Ovary (tissue), 9 donors: Measurements from ENCODE around the gene TM9SF3. TPM values are rescaled to one million over a fixed set of nuclear protein-coding genes. Genes with fewer than 3 reads are reported as not detected.

Experiments
- DNase-seq, 5 donors: peaks; one replicate each; pipeline ENCODE4 v3.0.0-alpha.2; 2019 to 2020
- H3K27ac ChIP-seq, 2 donors: fragments of 200-600 bp; one replicate each; pipeline versions ENCODE4 v1.5.1 to v1.8.0; 2019 to 2022
- H3K27me3 ChIP-seq: fragments of 200-600 bp; one replicate; pipeline ENCODE4 v1.8.0; 2022
- H3K36me3 ChIP-seq: fragments of 200-600 bp; sonication (generic); one replicate; pipeline ENCODE4 v1.5.1; 2019
- H3K4me1 ChIP-seq: one replicate; pipeline ENCODE4 v1.8.1; 2013; ENCODE audit warnings: mild to moderate bottlenecking, moderate library complexity; ENCODE audit not compliant: insufficient read depth
- H3K4me3 ChIP-seq: fragments of 200-600 bp; sonication (generic); one replicate; pipeline ENCODE4 v1.5.1; 2017
- H3K9me3 ChIP-seq, 2 donors: fragments of 200-600 bp in 1 of 2; sonication (generic) in 1 of 2; one replicate each; pipeline versions ENCODE4 v1.5.1 to v1.8.1; 2013 to 2019; ENCODE audit warnings: mild to moderate bottlenecking in 1 of 2, moderate library complexity in 1 of 2
- CTCF ChIP-seq, 3 donors: fragments of 450-650 bp in 2 of 3; fragments of 200-600 bp in 1 of 3; IDR thresholded peaks; one replicate each; pipeline versions ENCODE4 v1.5.1 to v1.8.0; 2016 to 2022; ENCODE audit warnings: antibody characterized with exemption in 3 of 3, mild to moderate bottlenecking in 1 of 3
- EP300 ChIP-seq: sonication (generic); formaldehyde crosslinking; IDR thresholded peaks from one replicate; pipeline ENCODE4 v1.6.1; 2017; ENCODE audit warnings: antibody characterized with exemption
- POLR2A ChIP-seq: fragments of 450-650 bp; IDR thresholded peaks from one replicate; pipeline ENCODE4 v1.6.1; 2017; ENCODE audit warnings: antibody characterized with exemption, mild to moderate bottlenecking, moderate library complexity
- WGBS, 3 donors: extraction: QIAGEN DNeasy Blood & Tissue Kit in 1 of 3; methylation state at CpG; one replicate each; pipeline versions ENCODE4 v1.1.5 to v1.1.7; 2013 to 2017; 5-methylcytosine and 5-hydroxymethylcytosine counted together
- intact Hi-C, 4 donors: fragments of 100-400 bp; cut with DNase I; formaldehyde crosslinking; loops; one replicate each; pipeline versions ENCODE4 v1.11.0 to v1.15.1; 2022 to 2023
- polyA plus RNA-seq, 2 donors: library from polyadenylated mRNA; stranded (reverse); fragments of 200-250 nt in 1 of 2; fragments of 350-450 nt in 1 of 2; fragmentation: Illumina TruSeq in 1 of 2; extraction: RNeasy Lipid Tissue Mini Kit (QIAGEN cat#74804) in 1 of 2; gene quantifications; one replicate each; pipeline ENCODE4 v1.2.3, GENCODE V29; 2013 to 2014
- total RNA-seq, 7 donors: library from RNA; depleted of rRNA in 2 of 7; stranded (reverse); fragments of >200 nt in 2 of 7; fragmentation: NEBNext Ultra II Directional in 3 of 7; extraction: Animal tissue kit (Norgen Biotek cat#: 25700) in 3 of 7; gene quantifications; one replicate each; pipeline versions ENCODE4 v1.1.0 to v1.2.4, GENCODE V29; 2016 to 2023
- donor health status: DM: no; HTN: no; CAD: no; lungs with moderate emphysema.
- donor health status: DM: no; HTN: no; CAD: no.
- donor health status: Bipolar disorder and iron deficiency.
- donor health status: DM: yes; HTN: yes; CAD: no.
- donor health status: DM: no; HTN: no; CAD: no.
- donor health status: DM: yes; HTN: yes; CAD: no.

The TM9SF3 gene
- total and polyA plus RNA-seq, 9 donors: 51.7 to 157 (median 101) TPM

DNA sequence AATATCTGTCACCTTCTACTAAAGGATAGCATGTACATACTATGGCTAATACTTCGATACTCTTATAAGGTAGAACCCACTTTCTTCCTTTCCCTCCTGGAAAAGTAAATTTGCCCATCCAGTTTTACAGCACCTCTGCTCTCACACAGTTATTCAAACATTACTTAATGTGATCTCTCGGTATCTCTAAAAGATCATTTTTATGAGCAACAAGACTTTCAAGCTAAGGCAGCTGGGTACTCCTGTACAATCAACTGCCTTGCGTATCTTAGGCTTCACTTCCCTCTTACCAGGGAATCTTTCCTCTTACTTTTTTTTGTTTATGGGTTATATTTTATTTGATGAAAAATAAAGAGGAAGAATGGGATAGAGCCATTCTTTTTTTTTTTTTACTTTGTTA is 46.6 kb downstream of the TM9SF3 start:
- WGBS, 3 donors: 96 to 99% (median 98%) methylated on average over 3 of the region's 3 CpGs
- H3K27me3 ChIP-seq: no peaks in the 10 kb centered on the region
- intact Hi-C loops: no loop called here
- H3K27ac ChIP-seq: no peak overlapping the region
- no peaks in the 10 kb centered on the region for H3K36me3 ChIP-seq
- no peak overlapping the region for H3K4me3 ChIP-seq
- no peaks in the 10 kb centered on the region for H3K4me1 ChIP-seq
- TF ChIP-seq POLR2A: no peak
- no peak for TF ChIP-seq CTCF (IDR thresholded peaks at IDR 0.05)
- no peak for TF ChIP-seq EP300
- no peak for DNase-seq
- no peaks in the 10 kb centered on the region for H3K9me3 ChIP-seq

DNA sequence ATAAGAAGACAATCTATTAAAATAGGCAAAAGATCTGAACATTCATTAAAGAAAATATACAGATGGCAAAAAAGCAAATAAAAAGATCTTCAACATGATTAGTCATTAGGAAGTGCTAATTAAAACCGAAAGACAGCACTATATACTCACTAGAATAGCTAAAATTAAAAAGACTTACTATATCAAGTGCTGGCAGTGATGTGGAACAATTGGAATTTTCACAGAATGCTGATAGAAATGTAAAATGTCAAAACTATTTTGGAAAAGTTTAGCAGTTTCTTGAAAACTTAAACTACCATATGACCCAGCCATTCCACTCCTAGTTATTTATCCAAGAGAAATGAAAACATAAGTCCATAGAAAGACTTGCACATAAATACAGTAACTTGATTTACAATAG is 48.1 kb downstream of the TM9SF3 start:
- no peaks in the 10 kb centered on the region for H3K27me3 ChIP-seq
- H3K9me3 ChIP-seq: no peaks in the 10 kb centered on the region
- H3K4me3 ChIP-seq: no peak overlapping the region
- DNase-seq: no peak
- TF ChIP-seq POLR2A: no peak
- H3K27ac ChIP-seq: no peak overlapping the region
- intact Hi-C loops: no loop called here
- 93 to 98% (median 96%) methylated on average over 1 of the region's 1 CpG for WGBS, 3 donors
- no peaks in the 10 kb centered on the region for H3K4me1 ChIP-seq
- H3K36me3 ChIP-seq: no peaks in the 10 kb centered on the region

- intact Hi-C loops: no loop called here
- no peak for TF ChIP-seq EP300
- 79 to 95% (median 90%) methylated on average over 1 of the region's 1 CpG for whole genome bisulfite sequencing, 3 donors
- Histone ChIP-seq H3K9me3 (no peaks in the 10 kb centered on the region), H3K4me3 (no peak overlapping the region), H3K4me1 (no peaks in the 10 kb centered on the region), H3K36me3 (no peaks in the 10 kb centered on the region), H3K27me3 (no peaks in the 10 kb centered on the region), H3K27ac (no peak overlapping the region)
- DNase-seq: no peak
Observed at GRCh38 chr10:96536129-96536528, 50.7 kb downstream of the TM9SF3 start.

- H3K4me3 ChIP-seq: no peak overlapping the region
- H3K27ac ChIP-seq: no peak overlapping the region
- 43 to 81% (median 80%) methylated on average over 1 of the region's 1 CpG for WGBS, 3 donors
- no peak for DNase-seq
- no peaks in the 10 kb centered on the region for H3K9me3 ChIP-seq
- intact Hi-C loops: no loop called here
- no peaks in the 10 kb centered on the region for H3K36me3 ChIP-seq
- no peaks in the 10 kb centered on the region for H3K4me1 ChIP-seq
- TF ChIP-seq CTCF (IDR thresholded peaks at IDR 0.05): no peak
- TF ChIP-seq POLR2A: no peak
- TF ChIP-seq EP300: no peak
- H3K27me3 ChIP-seq: no peaks in the 10 kb centered on the region
Observed at GRCh38 chr10:96532523-96532922, 54.3 kb downstream of the TM9SF3 start.

- no peaks in the 10 kb centered on the region for H3K9me3 ChIP-seq
- H3K36me3 ChIP-seq: no peaks in the 10 kb centered on the region
- intact Hi-C loops: no loop called here
Observed at GRCh38 chr10:96529634-96530279, 57.1 kb downstream of the TM9SF3 start.

More at GRCh38 chr10:96529634-96530279, 57.1 kb downstream of the TM9SF3 start:
- TF ChIP-seq POLR2A: no peak
- no peak for TF ChIP-seq CTCF (IDR thresholded peaks at IDR 0.05)
- no peak for TF ChIP-seq EP300
- DNase-seq: no peak
- no peaks in the 10 kb centered on the region for H3K4me1 ChIP-seq
- no peak overlapping the region for H3K4me3 ChIP-seq
- no peak overlapping the region for H3K27ac ChIP-seq
- WGBS, 3 donors: 87 to 92% (median 87%) methylated on average over 6 of the region's 6 CpGs
- no peaks in the 10 kb centered on the region for H3K27me3 ChIP-seq
